K562 (cell line): ENCODE data around the gene HES3. TPM values are rescaled to one million over a fixed set of nuclear protein-coding genes. Genes with fewer than 3 reads are reported as not detected.

Experiments
- BDP1 ChIP-seq: IDR thresholded peaks from 3 replicates; pipeline ENCODE4 v1.6.1; 2011; ENCODE audit not compliant: insufficient read length, insufficient read depth
- CBX1 ChIP-seq: sonication (generic); IDR thresholded peaks from 2 replicates; pipeline ENCODE4 v1.6.1; 2016; ENCODE audit warnings: antibody characterized with exemption, low read depth, mild to moderate bottlenecking
- CBX3 ChIP-seq, 2 experiments: IDR thresholded peaks; 1 replicate in 1 of 2; 2 replicates in 1 of 2; pipeline ENCODE4 v1.6.1; 2012; ENCODE audit warnings: inconsistent platforms in 2 of 2, low read length in 2 of 2, borderline replicate concordance in 1 of 2, control low read depth in 1 of 2
- DMBX1 ChIP-seq: fragments of 250-450 bp; sonication (Bioruptor Pico); IDR thresholded peaks from 2 replicates; pipeline ENCODE4 v1.8.0; 2022; ENCODE audit warnings: inconsistent platforms, mild to moderate bottlenecking, moderate library complexity, borderline replicate concordance
- DNMT1 ChIP-seq: fragments of 450-650 bp; IDR thresholded peaks from 2 replicates; pipeline ENCODE4 v1.6.1; 2016; ENCODE audit warnings: antibody characterized with exemption, mild to moderate bottlenecking
- ETV1 ChIP-seq: fragments of 450-650 bp; conservative IDR thresholded peaks from 2 replicates; pipeline ENCODE4 v1.6.1; 2016; ENCODE audit warnings: missing genetic modification characterization, control low read depth, low read depth, missing compliant biosample characterization
- GTF2A2 ChIP-seq: IDR thresholded peaks from 2 replicates; pipeline ENCODE4 v1.6.1; 2016; ENCODE audit warnings: mild to moderate bottlenecking, missing genetic modification characterization, missing compliant biosample characterization
- KAT7 ChIP-seq: sonication (generic); formaldehyde crosslinking; IDR thresholded peaks from 2 replicates; pipeline ENCODE4 v1.8.0; 2022; ENCODE audit warnings: missing genetic modification reagents, mild to moderate bottlenecking, borderline replicate concordance
- POLR3G ChIP-seq: IDR thresholded peaks from 2 replicates; pipeline ENCODE4 v1.6.1; 2011; ENCODE audit not compliant: insufficient read length, insufficient replicate concordance; ENCODE audit errors: extremely low read depth
- RFX5 ChIP-seq: IDR thresholded peaks from 2 replicates; pipeline ENCODE4 v1.6.1; 2011; ENCODE audit warnings: low read depth, mild to moderate bottlenecking, improper control_type of control experiment, low read length
- SETDB1 ChIP-seq: IDR thresholded peaks from one replicate; pipeline ENCODE4 v1.6.1; 2012; ENCODE audit warnings: low read length, control low read depth, inconsistent platforms
- SMC3 ChIP-seq: conservative IDR thresholded peaks from 2 replicates; pipeline ENCODE4 v1.6.1; 2011; ENCODE audit warnings: low read depth, low read length, improper control_type of control experiment; ENCODE audit not compliant: insufficient read depth
- SRSF3 ChIP-seq: fragments of 200-400 bp; formaldehyde crosslinking; IDR thresholded peaks from 2 replicates; pipeline ENCODE4 v1.6.1; 2016; ENCODE audit warnings: mild to moderate bottlenecking, low read length, moderate library complexity; ENCODE audit not compliant: insufficient read depth
- TFAM ChIP-seq: fragments of 250-450 bp; sonication (Bioruptor Pico); conservative IDR thresholded peaks from 2 replicates; pipeline ENCODE4 v1.5.0; 2021; ENCODE audit warnings: mild to moderate bottlenecking, moderate library complexity
- TGIF2 ChIP-seq: sonication (generic); formaldehyde crosslinking; IDR thresholded peaks from 2 replicates; pipeline ENCODE4 v1.8.1; 2022; ENCODE audit warnings: mild to moderate bottlenecking, missing genetic modification reagents, moderate library complexity
- YY1 ChIP-seq, 3 experiments: IDR thresholded peaks; 2 replicates each; pipeline ENCODE4 v1.6.1; 2011; ENCODE audit warnings: low read length in 2 of 3, mild to moderate bottlenecking in 2 of 3, moderate library complexity in 2 of 3, borderline replicate concordance in 1 of 3, control low read depth in 1 of 3, low read depth in 1 of 3; ENCODE audit not compliant: insufficient read depth in 3 of 3, insufficient replicate concordance in 2 of 3, control insufficient read depth in 1 of 3, insufficient read length in 1 of 3; ENCODE audit errors: extremely low read depth in 1 of 3
- ZNF12 ChIP-seq: sonication (generic); formaldehyde crosslinking; IDR thresholded peaks from 2 replicates; pipeline ENCODE4 v1.4.0; 2020; ENCODE audit warnings: mild to moderate bottlenecking, missing genetic modification reagents
- ZNF445 ChIP-seq: fragments of 250-450 bp; sonication (Bioruptor Pico); IDR thresholded peaks from 2 replicates; pipeline ENCODE4 v1.4.0; 2020; ENCODE audit warnings: low read depth, mild to moderate bottlenecking, moderate library complexity
- ZNF644 ChIP-seq: fragments of 200-800 bp; sonication (Bioruptor generic); IDR thresholded peaks from 2 replicates; pipeline ENCODE4 v1.6.1; 2016; ENCODE audit warnings: low read depth, missing genetic modification characterization, missing compliant biosample characterization
- polyA plus RNA-seq, 8 experiments: library from polyadenylated mRNA; depleted of rRNA in 4 of 8; stranded (reverse) in 5 of 8; unstranded in 3 of 8; fragments of >200 nt; fragmentation: Nextera tagmentation in 2 of 8; fragmentation: Illumina TruSeq in 1 of 8; extraction: Ambion mirVana in 2 of 8; extraction: Trizol in 1 of 8; gene quantifications; 2 replicates each; pipeline versions ENCODE4 v1.2.1 to v1.2.3, GENCODE V29; 2011 to 2014; ENCODE audit warnings: inconsistent platforms in 1 of 8, missing spikeins in 1 of 8
- total RNA-seq, 7 experiments: library from RNA; depleted of rRNA in 6 of 7; stranded (reverse); fragments of >200 nt in 6 of 7; fragmentation: Illumina TruSeq in 2 of 7; extraction: Trizol in 2 of 7; gene quantifications; 2 replicates each; pipeline versions ENCODE4 v1.2.1 to v1.2.3, GENCODE V29; 2011 to 2021; ENCODE audit warnings: low replicate concordance in 1 of 7
- TF ChIP-seq, protein P1 (sequence below): sonication (generic); formaldehyde crosslinking; IDR thresholded peaks from 2 replicates; pipeline ENCODE4 v1.8.0; 2023; ENCODE audit warnings: mild to moderate bottlenecking, missing genetic modification reagents
- TF ChIP-seq, protein P2 (sequence below): sonication (generic); formaldehyde crosslinking; IDR thresholded peaks from 2 replicates; pipeline ENCODE4 v1.8.0; 2022; ENCODE audit warnings: mild to moderate bottlenecking, missing genetic modification reagents, borderline replicate concordance

Gene HES3
- total and polyA plus RNA-seq, 9 of the 15 experiments (the other 6 are each of a cell fraction or from before 2014, with no cell fraction given), result not detected

- TF ChIP-seq, protein P1, sequence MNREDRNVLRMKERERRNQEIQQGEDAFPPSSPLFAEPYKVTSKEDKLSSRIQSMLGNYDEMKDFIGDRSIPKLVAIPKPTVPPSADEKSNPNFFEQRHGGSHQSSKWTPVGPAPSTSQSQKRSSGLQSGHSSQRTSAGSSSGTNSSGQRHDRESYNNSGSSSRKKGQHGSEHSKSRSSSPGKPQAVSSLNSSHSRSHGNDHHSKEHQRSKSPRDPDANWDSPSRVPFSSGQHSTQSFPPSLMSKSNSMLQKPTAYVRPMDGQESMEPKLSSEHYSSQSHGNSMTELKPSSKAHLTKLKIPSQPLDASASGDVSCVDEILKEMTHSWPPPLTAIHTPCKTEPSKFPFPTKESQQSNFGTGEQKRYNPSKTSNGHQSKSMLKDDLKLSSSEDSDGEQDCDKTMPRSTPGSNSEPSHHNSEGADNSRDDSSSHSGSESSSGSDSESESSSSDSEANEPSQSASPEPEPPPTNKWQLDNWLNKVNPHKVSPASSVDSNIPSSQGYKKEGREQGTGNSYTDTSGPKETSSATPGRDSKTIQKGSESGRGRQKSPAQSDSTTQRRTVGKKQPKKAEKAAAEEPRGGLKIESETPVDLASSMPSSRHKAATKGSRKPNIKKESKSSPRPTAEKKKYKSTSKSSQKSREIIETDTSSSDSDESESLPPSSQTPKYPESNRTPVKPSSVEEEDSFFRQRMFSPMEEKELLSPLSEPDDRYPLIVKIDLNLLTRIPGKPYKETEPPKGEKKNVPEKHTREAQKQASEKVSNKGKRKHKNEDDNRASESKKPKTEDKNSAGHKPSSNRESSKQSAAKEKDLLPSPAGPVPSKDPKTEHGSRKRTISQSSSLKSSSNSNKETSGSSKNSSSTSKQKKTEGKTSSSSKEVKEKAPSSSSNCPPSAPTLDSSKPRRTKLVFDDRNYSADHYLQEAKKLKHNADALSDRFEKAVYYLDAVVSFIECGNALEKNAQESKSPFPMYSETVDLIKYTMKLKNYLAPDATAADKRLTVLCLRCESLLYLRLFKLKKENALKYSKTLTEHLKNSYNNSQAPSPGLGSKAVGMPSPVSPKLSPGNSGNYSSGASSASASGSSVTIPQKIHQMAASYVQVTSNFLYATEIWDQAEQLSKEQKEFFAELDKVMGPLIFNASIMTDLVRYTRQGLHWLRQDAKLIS (CRISPR knock-in tag), result no peak
- no peak for TF ChIP-seq POLR3G
- no peak for TF ChIP-seq DMBX1 (CRISPR knock-in tag)
- no peak for TF ChIP-seq TFAM (CRISPR knock-in tag)
- TF ChIP-seq CBX1, result no peak
- no peak for TF ChIP-seq ZNF12
- no peak for TF ChIP-seq ZNF445
- peak in 1 of 3 experiments; percentile 47 for TF ChIP-seq YY1 (IDR thresholded peaks at IDR 0.05; ENCODE audit: borderline replicate concordance in 1 of 3, control insufficient read depth in 1 of 3, extremely low read depth in 1 of 3, insufficient read depth in 3 of 3, insufficient read length in 1 of 3, insufficient replicate concordance in 2 of 3, low read depth in 1 of 3, low read length in 2 of 3)
- TF ChIP-seq, protein P2, sequence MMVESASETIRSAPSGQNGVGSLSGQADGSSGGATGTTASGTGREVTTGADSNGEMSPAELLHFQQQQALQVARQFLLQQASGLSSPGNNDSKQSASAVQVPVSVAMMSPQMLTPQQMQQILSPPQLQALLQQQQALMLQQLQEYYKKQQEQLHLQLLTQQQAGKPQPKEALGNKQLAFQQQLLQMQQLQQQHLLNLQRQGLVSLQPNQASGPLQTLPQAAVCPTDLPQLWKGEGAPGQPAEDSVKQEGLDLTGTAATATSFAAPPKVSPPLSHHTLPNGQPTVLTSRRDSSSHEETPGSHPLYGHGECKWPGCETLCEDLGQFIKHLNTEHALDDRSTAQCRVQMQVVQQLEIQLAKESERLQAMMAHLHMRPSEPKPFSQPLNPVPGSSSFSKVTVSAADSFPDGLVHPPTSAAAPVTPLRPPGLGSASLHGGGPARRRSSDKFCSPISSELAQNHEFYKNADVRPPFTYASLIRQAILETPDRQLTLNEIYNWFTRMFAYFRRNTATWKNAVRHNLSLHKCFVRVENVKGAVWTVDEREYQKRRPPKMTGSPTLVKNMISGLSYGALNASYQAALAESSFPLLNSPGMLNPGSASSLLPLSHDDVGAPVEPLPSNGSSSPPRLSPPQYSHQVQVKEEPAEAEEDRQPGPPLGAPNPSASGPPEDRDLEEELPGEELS (CRISPR knock-in tag), result no peak
- TF ChIP-seq BDP1, result no peak
- TF ChIP-seq SRSF3, result no peak
- TF ChIP-seq GTF2A2 (tag), result no peak
- peak; percentile 59 for TF ChIP-seq ETV1 (tag)
- no peak for TF ChIP-seq DNMT1
- TF ChIP-seq RFX5, result no peak
- TF ChIP-seq TGIF2 (CRISPR knock-in tag), result no peak
- TF ChIP-seq CBX3 (IDR thresholded peaks at IDR 0.05; ENCODE audit: borderline replicate concordance in 1 of 2, low read length in 2 of 2), result no peak
- TF ChIP-seq SMC3, result no peak
- TF ChIP-seq ZNF644 (tag), result no peak
- no peak for TF ChIP-seq KAT7 (CRISPR knock-in tag)
- TF ChIP-seq SETDB1, result no peak
Measured at GRCh38 chr1:6205849-6206519, 38.0 kb upstream of the HES3 start, which contains the start of gene RNF207 (continued).
